Stimulated activated naive CD4-positive, alpha-beta T cell (primary cell): ENCODE data around the gene NCOA7.

Experiments
- DNase-seq, 6 experiments: peaks; one replicate each; lab custom pipeline; 2025; lab: John Stamatoyannopoulos, UW

Gene NCOA7

DNA sequence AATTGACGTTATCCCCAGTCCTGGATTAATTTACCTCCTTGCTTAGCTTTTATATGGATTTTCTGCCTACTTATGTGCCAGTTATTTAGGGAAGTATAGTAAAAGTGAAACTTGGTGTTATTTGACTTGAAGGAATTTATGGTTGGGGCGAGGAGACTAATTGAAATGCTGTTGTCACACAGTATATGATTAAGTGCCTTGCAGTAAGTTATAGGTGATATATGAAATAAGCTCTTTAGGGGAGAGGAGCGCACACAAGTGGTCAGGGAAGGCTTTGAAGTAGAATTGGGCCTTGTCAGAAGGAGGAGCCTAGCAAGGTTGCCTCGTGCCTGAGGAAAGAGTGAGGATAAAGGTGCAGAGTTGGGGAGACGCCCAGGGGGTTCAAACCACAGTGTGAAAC, 20.5 kb downstream of the NCOA7 start:
- no peak for DNase-seq

DNA sequence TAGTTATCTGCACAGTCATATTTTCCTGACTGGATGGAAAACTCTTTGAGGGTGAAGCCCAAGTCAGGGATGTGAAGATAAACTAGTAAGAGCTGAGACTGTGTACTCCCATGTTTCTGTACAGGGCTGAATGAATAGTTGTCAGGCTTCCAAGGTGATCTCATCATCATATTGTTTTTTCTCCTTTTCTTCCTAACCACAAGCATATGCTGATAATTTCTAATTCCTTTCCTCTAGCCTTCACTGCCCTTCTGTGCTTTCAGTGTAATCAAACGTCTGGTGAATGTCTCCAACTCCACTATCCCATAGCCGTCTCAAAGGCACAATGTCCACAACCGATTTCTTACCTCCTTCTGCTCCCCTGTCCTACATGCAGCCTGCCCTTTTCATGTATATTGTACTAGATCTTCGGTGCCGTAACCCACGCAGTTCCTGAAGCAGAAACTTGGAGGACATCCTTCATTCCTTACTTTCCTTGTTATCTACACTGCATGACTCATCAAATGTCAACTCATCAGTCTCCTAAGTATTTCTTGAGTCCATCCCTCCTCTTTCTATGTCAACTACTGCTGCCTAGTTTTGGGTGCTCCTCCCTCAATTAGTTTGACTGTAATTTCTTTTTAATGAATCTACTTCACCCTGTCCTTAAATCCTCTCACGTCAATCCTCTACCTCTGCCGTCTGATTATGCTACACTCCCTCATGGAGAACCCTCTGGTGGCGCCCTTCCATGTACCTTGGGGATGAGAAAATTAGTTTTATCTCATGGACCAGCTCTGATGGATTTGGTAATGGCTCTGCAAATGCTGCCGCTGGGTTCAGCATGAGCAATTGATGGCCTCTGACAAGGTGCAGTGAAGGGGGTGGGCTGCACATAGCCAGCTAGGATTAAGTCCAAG, 21.9 kb downstream of the NCOA7 start:
- DNase-seq, result no peak

DNA sequence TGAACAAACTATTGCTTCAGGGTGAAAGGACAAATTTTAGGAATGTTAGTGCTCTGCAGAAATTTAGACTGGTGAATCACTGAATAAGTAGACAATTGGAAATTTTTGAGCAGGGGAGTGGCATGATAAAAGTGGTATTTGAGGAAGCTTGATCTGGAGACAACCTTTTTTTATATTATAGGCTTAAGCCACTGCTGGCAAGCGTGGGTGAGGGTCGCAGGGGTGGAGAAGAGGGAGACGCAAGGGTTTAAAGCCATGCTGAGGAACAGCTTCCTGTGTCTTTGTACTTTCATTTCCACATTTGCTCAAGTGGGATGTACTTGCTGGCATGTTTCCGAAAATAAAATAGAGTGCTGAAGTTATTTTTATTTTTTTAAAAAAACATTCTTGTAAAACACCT, 23.7 kb downstream of the NCOA7 start:
- DNase-seq, result no peak

DNA sequence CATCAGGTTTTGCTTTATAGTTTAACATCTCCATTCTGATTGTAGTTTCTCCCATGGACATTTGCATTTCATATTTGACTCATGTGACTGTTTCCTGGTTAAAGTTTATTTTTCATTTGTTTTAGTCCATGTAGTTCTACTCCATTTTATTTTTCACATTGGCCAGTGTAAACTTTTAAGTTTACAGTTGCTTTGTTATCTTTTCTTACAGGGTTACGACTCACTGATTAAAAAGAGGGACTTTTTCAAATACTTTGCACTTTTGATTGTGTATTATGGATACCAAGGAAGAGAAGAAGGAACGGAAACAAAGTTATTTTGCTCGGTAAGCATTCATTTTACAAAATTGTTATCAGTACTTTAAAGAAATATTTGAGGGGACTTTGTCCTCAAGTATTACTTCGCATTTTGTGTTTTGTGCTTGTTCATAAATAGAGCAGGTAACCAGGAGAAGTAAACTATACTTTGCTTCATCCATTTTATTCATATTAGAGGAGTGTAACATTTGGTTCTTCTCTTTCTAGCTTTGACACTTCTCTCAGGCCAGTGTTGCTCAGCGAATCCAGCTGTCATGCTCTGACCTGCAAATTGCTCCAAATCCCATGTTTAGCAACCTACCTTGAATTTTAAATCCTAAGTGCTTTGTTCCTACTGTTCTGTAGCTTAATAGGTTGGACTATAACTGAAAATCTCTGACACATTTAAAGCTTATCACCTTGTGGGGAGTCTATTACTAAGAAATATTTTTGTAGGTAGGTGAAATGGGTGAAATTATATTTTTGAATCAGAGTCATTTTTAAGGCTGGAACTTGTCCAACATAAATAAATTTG, 24.5 kb downstream of the NCOA7 start:
- no peak for DNase-seq

DNA sequence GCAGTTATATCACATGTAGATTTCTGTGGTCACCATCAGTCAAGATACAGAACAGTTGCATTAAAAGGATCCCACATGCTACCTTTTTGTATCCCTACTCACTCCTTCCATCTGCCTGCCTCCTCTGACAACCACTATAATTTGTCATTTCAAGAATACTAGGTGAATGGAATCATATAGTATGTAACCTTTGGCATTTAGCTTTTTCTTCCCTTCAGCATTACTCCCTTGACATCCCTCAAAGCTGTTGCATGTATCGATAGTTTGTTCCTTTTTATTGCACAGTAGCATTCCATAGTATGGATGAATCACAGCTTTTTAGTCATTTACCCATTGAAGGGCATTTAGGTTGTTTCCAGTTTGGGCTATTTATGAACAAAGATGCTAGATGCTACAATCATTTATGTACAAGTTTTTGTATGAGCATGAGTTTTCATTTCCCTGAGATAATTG, 26.1 kb downstream of the NCOA7 start:
- DNase-seq, result no peak

DNA sequence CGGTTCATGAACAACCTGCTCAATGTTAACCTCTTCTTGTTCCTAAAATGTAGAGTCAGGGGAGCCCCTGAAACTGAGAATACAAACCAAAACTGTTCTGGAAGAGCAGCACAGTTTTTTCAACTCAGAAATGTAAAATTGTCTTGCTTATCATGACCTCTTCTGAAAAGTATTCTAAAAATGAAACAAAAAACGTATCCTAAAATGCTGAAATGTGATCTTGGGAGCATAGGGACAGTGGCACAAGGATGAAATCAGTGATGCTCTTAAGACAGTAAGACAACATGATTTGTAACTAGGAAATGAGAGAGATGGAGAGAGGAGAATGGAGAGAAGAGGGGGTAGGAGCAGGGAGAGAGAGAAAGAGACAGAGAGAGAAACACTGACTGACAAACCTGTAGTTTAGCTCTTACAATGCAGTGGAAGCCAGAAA, 27.5 kb downstream of the NCOA7 start:
- no peak for DNase-seq

DNA sequence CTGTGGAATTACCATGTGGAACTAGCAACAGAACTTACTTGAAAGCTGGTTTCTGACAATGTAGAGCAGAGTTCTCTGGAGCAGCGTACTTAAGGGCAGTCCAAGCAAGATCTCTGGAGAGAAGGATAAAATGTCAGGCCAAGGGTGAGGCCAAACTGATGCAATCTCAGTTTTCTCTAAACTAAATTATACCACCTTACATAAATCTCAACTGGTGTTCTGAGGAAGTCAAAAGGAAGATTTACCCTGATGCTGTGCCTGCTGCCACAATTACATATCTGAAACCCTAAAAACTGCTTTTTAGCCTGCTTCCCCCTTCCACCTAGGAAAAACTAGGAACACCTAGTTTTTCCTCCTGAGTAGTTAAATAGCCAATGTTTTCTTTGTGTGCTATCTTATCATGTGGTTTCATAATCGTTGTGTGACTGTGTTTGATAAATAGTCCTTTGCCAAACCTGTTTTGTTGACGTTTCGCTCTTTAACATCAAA, 28.1 kb downstream of the NCOA7 start:
- DNase-seq, result no peak

DNA sequence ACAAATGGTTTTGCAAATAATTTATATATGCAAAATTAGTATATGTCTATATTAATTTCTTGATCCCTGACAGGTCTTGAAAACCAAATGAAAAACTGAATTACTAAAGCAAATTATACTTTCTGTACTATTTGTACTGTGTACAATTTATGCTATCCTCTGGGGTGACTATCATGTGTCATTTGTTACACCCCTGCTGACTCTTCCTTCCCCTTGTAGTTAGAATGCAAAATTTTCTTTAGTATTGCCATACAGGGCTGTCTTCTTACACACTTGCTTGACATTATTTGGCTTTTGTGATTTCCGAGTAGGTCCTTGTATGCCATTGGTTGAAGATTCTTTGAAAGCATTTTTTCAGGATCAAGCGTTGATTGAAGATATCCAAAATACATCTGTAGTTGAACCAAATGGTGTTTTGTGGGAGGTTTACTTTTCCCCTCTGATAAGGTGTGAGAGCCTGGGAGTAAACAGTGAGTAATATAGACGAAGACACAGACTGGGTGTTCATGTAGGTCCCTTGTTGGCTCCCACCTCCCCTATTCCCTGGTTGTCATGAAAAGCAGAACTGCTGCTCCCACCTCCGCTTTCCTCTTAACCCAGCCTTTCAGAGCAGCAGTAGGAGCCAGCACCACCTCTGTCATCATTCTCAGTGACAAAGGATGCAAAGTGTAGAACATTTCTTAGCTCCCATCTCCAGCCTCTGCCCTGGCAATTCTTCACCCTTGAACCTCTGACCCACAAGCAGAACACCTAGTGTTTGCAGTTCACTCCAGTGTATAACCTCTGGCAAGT, 29.0 kb downstream of the NCOA7 start:
- no peak for DNase-seq

DNA sequence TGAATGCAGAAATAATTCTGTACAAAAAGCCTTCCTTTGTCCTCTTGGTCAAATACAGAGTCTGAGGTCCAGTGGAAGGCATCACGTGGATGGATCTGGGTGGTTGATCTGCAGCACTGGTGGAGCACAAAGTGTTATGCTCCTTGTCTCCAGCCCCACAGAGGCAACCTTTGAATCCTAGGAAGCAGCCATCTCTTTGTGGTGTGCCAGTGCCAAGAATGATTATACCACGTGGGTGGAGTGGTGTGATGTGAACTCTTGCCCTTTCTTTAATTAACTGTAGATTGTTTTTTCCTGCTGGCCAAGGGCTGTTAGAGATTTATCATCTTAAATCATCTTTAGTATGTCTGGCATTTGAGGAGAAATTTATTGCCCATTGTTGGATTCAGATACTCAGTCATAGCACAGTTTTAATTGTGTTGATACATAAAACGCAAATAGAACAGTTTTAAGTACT, 31.1 kb downstream of the NCOA7 start:
- no peak for DNase-seq

DNA sequence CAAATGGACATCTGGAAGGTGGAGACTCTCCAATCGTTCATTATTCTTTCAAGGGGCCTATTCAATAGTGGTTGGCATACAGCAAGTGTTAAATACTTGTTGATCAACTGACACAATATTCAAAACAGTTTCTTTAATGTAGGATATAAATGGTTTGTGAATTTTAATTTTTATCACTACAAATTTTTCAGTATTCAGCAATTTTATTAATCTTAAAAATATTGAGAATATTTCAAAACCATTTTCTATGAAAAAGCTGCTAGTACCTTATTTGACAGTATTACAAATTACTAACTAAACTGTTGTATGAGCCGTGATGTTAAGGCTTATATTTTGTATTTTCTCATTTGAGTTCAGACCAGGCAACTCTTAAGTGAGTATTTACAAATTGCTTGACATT, 32.4 kb downstream of the NCOA7 start:
- no peak for DNase-seq

DNA sequence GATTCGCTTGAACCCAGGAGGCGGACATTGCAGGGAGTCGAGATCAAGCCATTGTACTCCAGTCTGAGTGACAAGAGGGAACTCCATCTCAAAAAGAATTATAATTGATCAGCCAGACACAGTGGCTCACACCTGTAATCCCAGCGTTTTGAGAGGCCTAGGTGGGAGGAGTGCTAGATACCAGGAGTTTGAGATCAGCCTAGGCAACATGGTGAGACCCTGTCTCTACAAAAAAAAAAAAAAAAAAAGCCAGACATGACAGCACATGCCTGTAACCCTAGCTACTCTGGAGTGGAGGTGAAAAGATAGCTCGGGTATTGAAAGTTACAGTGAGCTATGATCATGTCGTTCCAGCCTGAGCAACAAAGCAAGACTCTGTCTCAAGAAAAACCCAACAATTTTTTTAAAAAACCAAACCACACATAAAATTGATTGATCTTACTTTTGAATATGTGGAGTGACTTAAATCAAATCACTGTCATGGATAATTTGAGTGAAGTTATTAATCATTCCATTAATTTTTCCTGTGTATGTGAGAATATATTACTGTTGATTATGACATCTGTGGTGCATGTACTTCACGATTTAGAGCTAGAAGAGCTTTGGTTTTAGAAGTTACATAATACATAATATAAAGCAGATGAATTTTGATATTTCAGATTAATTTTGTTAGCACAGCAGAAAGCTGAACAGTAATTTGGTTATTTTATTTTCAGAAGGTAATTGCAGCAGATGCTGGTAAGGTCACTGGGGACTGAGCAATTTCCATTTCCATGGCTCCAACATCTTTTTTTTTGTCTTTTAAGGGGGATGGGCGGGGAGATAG, 34.4 kb downstream of the NCOA7 start:
- no peak for DNase-seq

DNA sequence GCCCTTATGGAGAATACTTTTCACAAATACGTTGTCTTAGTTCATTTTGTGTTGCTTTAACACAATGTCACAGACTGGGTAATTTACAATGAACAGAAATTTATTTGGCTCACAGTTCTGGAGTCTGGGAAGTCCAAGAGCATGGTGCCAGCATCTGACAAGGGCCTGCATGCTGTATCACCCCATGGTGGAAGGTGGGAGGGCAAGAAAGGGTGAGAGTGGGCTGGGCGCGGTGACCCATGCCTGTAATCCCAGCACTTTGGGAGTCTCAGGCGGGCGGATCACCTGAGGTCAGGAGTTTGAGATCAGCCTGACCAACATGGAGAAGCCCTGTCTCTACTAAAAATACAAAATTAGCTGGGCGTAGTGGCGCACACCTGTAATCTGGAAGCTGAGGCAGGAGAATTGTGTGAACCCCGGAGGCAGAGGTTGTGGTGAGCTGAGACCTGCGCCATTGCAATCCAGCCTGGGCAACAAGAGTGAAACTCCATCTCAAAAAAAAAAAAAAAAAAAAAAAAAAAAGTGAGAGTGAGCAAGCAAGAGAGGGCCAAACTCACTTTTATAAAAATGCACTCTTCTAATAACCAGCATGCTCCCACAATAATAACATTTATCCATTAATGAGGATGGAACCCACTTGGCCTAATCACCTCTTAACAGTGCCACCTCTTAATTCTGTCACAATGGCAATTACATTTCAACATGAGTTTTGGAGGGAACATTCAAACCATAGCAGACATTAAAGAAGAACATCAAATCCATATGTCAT, 36.1 kb downstream of the NCOA7 start:
- no peak for DNase-seq

DNA sequence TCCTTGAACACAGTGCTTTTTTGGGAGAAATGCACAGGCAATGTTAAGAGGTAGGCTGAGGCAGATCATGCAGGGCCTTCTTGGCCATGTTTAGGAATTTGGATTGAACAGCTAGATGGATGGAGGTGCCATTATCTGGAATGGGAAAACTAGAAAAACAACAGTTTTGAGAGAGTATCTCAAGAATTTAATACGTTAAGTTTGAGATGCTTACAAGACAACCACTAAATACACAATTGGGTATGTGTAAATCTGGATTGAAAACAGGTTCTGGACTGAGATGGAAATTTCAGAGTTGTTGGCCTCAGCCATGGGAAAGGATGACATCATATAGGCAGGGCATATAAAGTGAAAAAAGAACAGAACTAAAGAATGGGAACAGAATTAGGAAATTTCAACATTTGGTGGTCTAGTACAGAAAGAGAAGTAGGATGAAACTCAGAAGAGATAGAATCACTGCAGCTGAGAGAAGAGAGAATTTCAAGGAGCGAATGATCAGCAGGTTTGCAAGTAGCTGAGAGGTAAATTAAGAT, 37.1 kb downstream of the NCOA7 start:
- no peak for DNase-seq

DNA sequence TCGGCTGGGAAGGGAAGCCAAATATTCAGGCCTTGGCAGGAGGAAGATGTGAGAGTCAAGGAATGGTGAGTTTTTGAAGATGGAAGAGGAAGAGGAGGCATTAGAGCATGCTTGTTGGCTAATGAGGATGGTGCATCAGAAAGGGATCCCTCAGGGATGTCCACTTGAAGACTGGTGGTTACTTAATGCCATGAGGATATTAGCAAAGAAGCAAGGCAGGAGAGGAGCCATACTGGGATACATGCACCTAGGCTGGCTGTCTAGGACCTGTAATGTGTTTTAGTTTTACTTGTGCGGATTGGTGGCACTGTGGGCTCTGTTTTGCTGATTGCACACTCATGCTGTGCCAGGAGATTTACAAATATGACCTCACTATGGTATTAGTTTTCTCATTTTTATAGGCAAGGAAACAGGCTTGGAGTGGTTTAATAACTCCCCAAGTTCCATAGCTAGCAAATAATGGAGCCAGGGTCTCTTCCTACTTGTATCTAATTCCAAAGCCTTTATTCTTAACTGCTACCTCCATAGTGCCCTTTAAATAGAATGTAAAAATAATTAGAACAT, 37.8 kb downstream of the NCOA7 start:
- DNase-seq, result no peak

DNA sequence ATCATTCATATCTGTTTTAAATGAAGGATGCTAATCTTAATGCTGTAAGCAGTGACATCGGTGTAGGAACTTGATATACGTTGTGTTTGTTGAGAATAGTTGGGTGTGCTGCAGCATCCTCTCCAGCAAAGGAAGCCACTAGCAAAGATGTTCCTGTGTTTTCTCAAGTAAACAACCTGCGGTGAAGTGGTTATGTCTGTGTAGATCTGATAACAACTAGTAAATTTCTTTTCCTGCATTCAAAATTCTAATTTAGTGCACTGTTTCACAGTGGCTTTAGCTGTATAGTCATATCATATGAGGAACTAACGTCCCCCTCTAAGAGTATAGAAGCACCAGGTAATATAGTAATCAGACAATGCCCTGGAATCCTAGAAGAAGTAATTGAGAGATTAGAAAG, 38.7 kb downstream of the NCOA7 start:
- DNase-seq, result peak in 4 of 6 experiments; percentile 4 to 52 (median 36)

DNA sequence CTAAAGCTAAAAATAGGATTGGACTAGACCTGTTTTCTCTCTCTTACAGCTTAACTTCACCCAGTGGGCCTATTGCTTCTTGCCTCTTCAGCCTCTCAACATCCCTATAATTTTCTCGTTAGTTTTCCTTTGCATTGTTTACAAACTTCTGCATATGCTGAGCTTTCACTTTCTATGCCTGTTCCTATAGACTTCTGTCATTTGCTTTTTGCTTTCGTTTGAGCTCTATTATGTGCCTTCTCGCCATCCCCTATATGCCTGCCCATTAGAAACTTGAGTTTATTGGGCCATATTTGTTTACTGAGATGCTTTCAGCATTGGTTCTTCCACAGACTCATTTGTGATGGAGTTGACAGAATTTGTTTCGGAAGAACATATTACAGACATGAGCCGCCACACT, 40.9 kb downstream of the NCOA7 start:
- DNase-seq, result peak in 2 of 6 experiments; percentile 11 to 13

DNA sequence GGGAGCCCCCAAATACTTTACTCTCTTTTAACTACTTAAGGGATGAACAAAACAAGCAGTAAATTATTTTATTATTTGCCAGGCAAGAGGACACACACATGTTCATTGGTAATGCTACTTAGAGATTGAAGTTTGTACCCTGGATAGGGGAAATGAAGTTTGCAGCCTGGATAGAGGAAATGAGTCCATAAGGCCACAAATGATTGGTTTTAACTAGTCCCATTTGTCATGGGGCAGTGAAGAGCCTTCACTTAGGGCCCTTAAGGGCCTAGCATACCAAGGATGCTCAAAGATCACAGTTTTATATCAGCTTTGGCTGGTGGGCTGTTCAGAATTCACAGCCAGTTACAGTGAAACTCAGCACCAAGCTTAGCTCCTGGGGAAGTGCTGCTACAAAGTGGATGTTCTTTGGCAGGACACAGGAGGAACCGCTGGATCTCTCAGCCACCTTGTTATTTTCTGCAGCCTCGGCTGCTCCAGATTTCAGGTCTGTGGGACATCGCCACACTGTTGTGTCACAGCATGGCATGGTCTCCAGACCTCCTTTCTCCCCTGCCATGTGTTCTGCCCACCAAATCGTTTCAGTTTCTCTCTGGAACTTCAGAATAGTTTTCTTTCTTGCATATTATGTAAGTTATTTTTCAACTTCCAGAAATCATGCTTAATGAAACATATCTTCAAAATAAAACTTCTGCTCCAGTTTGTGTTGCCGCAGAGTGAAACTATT, 41.8 kb downstream of the NCOA7 start:
- DNase-seq, result no peak

DNA sequence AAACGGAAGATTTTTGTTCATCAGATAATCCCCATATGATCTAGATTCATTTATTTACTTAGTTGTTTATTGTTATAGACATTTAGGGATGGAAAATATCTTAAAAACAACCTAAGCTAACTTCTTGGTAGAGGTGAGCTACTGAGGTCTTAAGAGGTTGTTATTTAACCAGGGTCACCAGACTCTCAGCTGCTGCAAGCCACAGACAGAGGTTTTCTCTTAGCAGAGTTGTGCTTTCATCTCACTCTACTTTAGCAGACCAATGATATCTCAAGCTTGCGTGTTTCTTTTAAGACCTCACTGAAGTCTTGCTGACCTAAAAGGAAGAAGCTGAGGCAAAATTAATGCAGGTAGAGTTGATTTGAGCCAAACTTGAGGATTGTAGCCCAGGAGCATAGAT, 43.6 kb downstream of the NCOA7 start:
- DNase-seq, result no peak

DNA sequence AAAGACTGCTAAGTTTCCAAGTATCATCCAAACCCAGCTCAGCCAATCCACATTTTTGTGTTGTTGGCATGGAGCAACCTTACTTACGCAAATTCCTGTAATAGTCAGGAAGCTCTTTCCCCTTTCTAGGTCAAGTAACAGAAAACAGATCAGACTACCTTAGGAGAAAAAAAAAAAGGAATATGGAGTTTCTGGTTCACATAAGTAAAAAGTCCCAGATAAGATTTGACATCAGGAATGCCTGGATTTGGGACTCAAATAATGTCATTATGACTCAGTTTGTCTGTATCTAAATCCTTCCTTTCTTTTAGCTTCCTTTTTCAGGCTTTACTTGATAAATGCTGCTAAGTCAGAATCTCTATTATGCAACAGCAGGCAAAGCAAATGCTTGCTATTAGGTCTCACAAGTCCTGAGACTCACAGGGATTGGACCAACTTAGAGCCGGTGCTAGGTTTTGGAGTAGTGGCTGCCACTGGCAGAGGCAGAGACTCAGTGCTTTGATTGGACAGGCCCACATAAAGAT, 44.5 kb downstream of the NCOA7 start:
- DNase-seq, result no peak
